Epithelial cell of esophagus (primary cell): ENCODE measurements around the gene EPHA2.

Experiments used
- DNase-seq: peaks from one replicate; pipeline ENCODE4 v3.0.0; 2010; ENCODE audit warnings: low read depth
- H3K4me3 ChIP-seq: 2 replicates; pipeline ENCODE4 v1.5.1; 2011; ENCODE audit warnings: mild to moderate bottlenecking, low read length, control low read depth
- TF ChIP-seq, protein P1 (sequence below): IDR thresholded peaks from 2 replicates; pipeline ENCODE4 v1.5.1; 2011; ENCODE audit warnings: low read depth, mild to moderate bottlenecking, low read length, control low read depth, inconsistent platforms; ENCODE audit not compliant: insufficient read depth; ENCODE audit errors: missing control alignments

EPHA2 gene

GRCh38 chr1:16119926-16120325 is 35.9 kb downstream of the EPHA2 start:
- DNase-seq = no peak
- TF ChIP-seq, protein P1, sequence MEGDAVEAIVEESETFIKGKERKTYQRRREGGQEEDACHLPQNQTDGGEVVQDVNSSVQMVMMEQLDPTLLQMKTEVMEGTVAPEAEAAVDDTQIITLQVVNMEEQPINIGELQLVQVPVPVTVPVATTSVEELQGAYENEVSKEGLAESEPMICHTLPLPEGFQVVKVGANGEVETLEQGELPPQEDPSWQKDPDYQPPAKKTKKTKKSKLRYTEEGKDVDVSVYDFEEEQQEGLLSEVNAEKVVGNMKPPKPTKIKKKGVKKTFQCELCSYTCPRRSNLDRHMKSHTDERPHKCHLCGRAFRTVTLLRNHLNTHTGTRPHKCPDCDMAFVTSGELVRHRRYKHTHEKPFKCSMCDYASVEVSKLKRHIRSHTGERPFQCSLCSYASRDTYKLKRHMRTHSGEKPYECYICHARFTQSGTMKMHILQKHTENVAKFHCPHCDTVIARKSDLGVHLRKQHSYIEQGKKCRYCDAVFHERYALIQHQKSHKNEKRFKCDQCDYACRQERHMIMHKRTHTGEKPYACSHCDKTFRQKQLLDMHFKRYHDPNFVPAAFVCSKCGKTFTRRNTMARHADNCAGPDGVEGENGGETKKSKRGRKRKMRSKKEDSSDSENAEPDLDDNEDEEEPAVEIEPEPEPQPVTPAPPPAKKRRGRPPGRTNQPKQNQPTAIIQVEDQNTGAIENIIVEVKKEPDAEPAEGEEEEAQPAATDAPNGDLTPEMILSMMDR = no peak

GRCh38 chr1:16119504-16119903 is 36.4 kb downstream of the EPHA2 start:
- no peak for DNase-seq
- H3K4me3 ChIP-seq = no peak overlapping the region
- TF ChIP-seq, protein P1 = no peak

More at GRCh38 chr1:16119926-16120325, 35.9 kb downstream of the EPHA2 start:
- H3K4me3 ChIP-seq = no peak overlapping the region

- TF ChIP-seq, protein P1 = no peak
- DNase-seq = no peak
- H3K4me3 ChIP-seq = no peak overlapping the region
Measured at GRCh38 chr1:16118706-16119105, 37.2 kb downstream of the EPHA2 start.

GRCh38 chr1:16117936-16118335 is 37.9 kb downstream of the EPHA2 start:
- DNase-seq = no peak
- no peak overlapping the region for H3K4me3 ChIP-seq
- TF ChIP-seq, protein P1 = no peak

- TF ChIP-seq, protein P1 = no peak
- H3K4me3 ChIP-seq = no peak overlapping the region
- no peak for DNase-seq
Measured at GRCh38 chr1:16117369-16117768, 38.5 kb downstream of the EPHA2 start.

- TF ChIP-seq, protein P1 = no peak
- H3K4me3 ChIP-seq = no peak overlapping the region
Measured at GRCh38 chr1:16116625-16117024, 39.2 kb downstream of the EPHA2 start.

GRCh38 chr1:16116002-16116401 is 39.9 kb downstream of the EPHA2 start:
- TF ChIP-seq, protein P1 = no peak
- DNase-seq = no peak
- no peak overlapping the region for H3K4me3 ChIP-seq

More at GRCh38 chr1:16116625-16117024, 39.2 kb downstream of the EPHA2 start:
- DNase-seq = no peak
